ENCODE results near the gene LDAF1. TPM values are rescaled to one million over a fixed set of nuclear protein-coding genes. Genes with fewer than 3 reads are reported as not detected.
"Not testable (repeated sequence)": the region's sequence is repeated elsewhere in the genome, so short reads cannot be mapped to it uniquely, and the experiment has no call there.

LDAF1 gene
- 29.7 TPM for total RNA-seq

GRCh38 chr16:21158208-21159110, at the start of gene LDAF1:
LDAF1 (plus strand) TSS chr16:21158674; CDS start chr16:21161183, 2,509 bp downstream.
- intact Hi-C loops (cut with DNase I): no loop called here

GRCh38 chr16:21115551-21115950, 42.9 kb upstream of the LDAF1 start:
- intact Hi-C loops (cut with DNase I); DNase-seq (ENCODE audit: low spot score); ATAC-seq: not testable (repeated sequence)

More at GRCh38 chr16:21158208-21159110, at the start of gene LDAF1:
- DNase-seq (ENCODE audit: low spot score): peak; percentile 89
- peak; percentile 96 for ATAC-seq

- no peak for ATAC-seq
- no peak for DNase-seq (ENCODE audit: low spot score)
- intact Hi-C loops (cut with DNase I): no loop called here
Measured at GRCh38 chr16:21116148-21116693, 42.3 kb upstream of the LDAF1 start.

DNA sequence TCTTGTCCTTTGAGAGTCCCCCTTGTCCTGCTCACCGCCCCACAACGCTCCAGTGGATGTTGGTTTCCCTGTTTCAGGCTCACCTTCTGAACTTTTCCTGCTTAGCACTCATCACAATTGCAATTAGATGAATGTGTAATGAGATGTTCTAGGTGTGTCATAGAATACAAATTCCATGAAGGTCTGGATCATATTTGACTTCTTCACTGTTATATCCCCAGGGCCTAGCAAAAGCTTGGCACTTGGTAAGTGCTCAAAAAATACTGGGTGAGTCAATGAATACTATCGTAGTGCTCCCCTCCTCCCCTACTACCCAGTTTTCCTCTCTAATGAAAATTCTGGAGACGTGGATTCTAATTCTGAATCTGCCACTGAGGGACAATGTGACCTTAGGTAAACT, 40.9 kb upstream of the LDAF1 start:
- ATAC-seq (no peak), DNase-seq (ENCODE audit: low spot score) (no peak)
- intact Hi-C loops (cut with DNase I): no loop called here

DNA sequence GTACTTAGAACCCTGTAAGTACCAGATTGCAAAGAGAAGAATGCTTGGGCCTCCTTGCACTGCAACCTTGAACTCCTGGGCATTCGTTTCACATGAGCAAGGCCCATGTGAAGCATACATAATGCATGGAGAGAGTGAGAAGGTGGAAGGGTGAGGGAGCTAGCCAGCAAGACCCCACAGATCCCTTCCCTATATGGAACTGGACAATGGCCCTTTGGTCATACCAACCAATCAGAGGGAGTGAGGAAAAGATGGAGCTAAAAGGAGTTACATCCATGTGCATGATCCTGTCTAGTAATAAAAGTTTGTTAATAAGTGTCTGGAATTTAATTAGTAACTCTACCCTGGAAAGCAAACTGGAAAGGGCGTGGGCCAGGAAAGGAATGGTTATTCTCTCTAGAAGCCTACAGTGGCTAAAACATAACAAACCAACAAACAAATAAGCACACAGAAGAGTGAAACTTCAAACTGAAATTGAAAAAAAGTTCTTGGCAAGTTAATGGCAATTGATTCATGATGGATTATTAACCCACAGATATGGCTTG, 37.4 kb upstream of the LDAF1 start:
- ATAC-seq: no peak
- intact Hi-C loops (cut with DNase I): no loop called here
- DNase-seq (ENCODE audit: low spot score): no peak

GRCh38 chr16:21125191-21125590, 33.3 kb upstream of the LDAF1 start:
- ATAC-seq: no peak
- intact Hi-C loops (cut with DNase I): no loop called here
- DNase-seq (ENCODE audit: low spot score): no peak

- ATAC-seq: no peak
- DNase-seq (ENCODE audit: low spot score): no peak
- intact Hi-C loops (cut with DNase I): no loop called here
Measured at GRCh38 chr16:21126518-21126917, 32.0 kb upstream of the LDAF1 start.

DNA sequence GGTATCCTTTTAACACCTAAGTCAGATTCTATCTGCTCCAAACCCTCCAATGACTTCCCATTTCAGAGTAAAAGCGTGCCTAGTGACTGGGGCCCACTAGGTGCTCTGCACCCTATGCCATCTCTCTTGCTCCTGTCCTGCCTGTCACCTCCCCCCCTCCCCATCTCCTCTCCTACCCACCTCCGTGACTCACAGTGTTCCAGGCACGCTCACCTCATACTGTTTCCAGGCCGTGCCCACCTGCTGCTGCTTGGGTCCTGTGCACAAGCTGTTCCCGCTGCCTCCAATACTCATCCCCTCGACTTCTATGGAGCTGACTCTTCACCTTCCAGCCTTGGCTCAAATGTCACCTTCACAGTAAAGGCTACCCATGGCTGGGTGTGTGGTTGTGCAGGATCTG, 29.5 kb upstream of the LDAF1 start:
- intact Hi-C loops (cut with DNase I): no loop called here
- DNase-seq (ENCODE audit: low spot score): no peak
- ATAC-seq: no peak

DNA sequence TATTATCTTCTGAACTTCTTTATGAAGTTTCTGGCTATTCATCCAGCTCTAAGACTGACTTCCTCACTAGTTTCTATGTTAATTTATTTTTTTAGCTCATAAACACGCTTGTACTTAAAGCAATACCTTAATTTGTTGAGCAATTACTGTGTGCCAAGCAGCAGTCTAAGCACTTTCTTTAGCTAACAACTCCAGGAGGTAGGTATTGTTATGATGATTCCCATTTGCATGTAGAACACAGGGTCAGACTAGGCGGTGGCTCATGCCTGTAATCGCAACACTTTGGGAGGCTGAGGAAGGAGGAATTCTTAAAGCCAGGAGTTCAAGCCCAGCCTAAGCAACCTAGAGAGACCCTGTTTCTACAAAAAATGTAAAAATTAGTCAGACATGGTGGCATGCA, 27.7 kb upstream of the LDAF1 start:
- ATAC-seq: no peak
- intact Hi-C loops (cut with DNase I): no loop called here
- no peak for DNase-seq (ENCODE audit: low spot score)

GRCh38 chr16:21134053-21134452, 24.4 kb upstream of the LDAF1 start:
- ATAC-seq (no peak), DNase-seq (ENCODE audit: low spot score) (no peak)
- intact Hi-C loops (cut with DNase I): no loop called here

- intact Hi-C loops (cut with DNase I): no loop called here
- DNase-seq (ENCODE audit: low spot score) (no peak), ATAC-seq (no peak)
Measured at GRCh38 chr16:21145738-21146137, 12.7 kb upstream of the LDAF1 start.

- ATAC-seq (no peak), DNase-seq (ENCODE audit: low spot score) (no peak)
- intact Hi-C loops (cut with DNase I): no loop called here
Measured at GRCh38 chr16:21150375-21151001, 8.0 kb upstream of the LDAF1 start, which contains the start of gene DNAH3. DNAH3 (minus strand) TSS chr16:21150846; CDS start chr16:21150319, 527 bp downstream.

DNA sequence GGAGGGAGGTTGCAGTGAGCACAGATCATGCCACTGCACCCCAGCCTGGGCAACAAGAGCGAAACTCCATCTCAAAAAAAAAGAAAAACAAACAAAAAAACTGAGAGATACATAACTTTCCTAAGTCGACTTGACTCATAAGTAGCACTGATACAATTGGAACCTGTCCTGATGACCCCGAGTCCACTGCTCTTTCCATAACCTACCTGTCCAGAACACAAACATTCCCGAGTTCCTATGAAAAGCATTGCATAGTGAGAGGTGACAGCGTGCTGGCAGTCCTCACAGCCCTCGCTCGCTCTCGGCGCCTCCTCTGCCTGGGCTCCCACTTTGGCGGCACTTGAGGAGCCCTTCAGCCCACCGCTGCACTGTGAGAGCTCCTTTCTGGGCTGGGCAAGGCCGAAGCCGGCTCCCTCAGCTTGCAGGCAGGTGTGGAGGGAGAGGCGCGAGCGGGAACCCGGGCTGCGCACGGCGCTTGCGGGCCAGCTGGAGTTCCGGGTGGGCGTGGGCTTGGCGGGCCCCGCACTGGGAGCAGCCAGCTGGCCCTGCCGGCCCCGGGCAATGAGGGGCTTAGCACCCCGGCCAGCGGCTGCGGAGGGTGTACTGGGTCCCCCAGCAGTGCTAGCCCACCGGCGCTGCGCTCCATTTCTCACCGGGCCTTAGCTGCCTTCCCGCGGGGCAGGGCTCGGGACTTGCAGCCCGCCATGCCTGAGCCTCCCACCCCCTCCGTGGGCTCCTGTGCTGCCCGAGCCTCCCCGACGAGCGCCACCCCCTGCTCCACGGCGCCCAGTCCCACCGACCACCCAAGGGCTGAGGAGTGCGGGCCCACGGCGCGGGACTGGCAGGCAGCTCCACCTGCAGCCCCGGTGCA, 6.1 kb upstream of the LDAF1 start:
- DNase-seq (ENCODE audit: low spot score); ATAC-seq; intact Hi-C loops (cut with DNase I): not testable (repeated sequence)

DNA sequence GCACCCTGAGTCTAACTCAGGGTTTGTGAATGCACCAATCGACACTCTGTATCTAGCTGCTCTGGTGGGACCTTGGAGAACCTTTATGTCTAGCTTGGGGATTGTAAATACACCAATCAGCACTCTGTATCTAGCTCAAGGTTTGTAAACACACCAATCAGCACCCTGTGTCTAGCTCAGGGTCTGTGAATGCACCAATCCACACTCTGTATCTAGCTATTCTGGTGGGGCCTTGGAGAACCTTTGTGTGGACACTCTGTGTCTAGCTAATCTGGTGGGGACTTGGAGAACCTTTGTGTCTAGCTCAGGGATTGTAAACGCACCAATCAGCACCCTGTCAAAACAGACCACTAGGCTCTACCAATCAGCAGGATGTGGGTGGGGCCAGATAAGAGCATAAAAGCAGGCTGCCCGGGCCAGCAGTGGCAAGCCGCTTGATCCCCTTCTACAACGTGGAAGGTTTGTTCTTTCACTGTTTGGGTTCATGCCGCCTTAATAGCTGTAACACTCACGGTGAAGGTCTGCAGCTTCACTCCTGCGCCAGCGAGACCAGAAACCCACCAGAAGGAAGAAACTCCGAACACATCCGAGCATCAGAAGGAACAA, 5.2 kb upstream of the LDAF1 start:
- ATAC-seq; DNase-seq (ENCODE audit: low spot score); intact Hi-C loops (cut with DNase I): not testable (repeated sequence)

DNA sequence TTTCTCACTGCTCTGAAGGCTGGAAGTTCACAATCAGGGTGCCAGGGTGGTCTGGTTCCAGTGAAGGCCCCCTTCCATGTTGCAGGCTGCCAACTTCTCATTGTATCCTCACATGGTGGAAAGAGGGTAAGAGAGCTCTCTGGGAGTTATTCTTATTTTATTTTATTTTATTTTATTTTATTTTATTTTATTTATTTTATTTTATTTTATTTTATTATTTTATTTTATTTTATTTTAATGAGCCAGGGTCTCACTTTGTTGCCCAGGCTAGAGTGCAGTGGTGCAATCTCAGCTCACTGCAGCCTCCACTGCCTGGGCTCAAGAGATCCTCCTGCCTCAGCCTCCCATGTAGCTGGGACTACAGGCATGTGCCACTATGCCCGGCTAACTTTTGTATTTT, 2.5 kb upstream of the LDAF1 start:
- ATAC-seq; DNase-seq (ENCODE audit: low spot score); intact Hi-C loops (cut with DNase I): not testable (repeated sequence)

DNA sequence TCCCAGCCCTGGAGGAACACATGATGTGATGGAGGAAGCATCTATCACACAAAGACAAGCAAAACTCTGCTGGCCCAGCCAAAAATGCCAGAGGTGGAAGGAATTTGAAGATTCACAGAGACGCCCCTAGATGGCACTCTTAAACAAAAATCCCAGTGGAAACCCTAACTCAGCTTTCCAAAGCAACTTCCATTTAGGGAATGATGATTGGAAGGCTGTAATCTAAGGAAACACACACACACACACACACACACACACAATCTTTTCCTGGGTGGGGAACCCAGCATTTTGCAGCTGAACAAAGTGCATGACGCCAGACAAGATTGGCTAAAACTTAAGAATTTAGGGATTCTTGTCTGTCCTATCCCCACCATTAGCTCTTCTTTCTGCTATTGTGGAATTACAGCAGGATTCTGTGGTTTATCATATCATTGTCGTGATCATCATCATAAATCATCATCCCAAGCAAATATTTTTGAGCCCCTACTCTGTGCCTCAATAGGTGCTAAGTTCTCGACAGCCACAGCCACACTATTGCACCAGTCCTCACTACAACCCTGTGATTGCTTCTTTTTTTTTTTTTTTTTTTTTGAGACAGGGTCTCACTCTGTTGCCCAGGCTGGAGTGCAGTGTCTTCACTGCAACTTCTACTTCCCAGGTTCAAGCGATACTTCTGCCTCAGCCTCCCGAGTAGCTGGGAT, 1.6 kb upstream of the LDAF1 start:
- DNase-seq (ENCODE audit: low spot score) (no peak), ATAC-seq (peak; percentile 63)
- intact Hi-C loops (cut with DNase I): no loop called here

- ATAC-seq: no peak
- intact Hi-C loops (cut with DNase I): no loop called here
- DNase-seq (ENCODE audit: low spot score): no peak
Measured at GRCh38 chr16:21157632-21158031, 842 bp upstream of the LDAF1 start.
